Fibroblast of lung (primary cell): ENCODE measurements around the gene SIAH2. TPM values are rescaled to one million over a fixed set of nuclear protein-coding genes. Genes with fewer than 3 reads are reported as not detected.

Experiments used
- DNase-seq, 2 donors: peaks; one replicate each; pipeline versions ENCODE4 v3.0.0 to v3.0.0-alpha.2; 2010; ENCODE audit warnings: low read depth in 2 of 2
- H2AFZ ChIP-seq: 2 replicates; pipeline ENCODE4 v1.5.1; 2012; ENCODE audit warnings: low read length, control low read depth, inconsistent platforms
- H3K27ac ChIP-seq: 2 replicates; pipeline ENCODE4 v1.5.1; 2011; ENCODE audit warnings: low read length, control low read depth; ENCODE audit not compliant: insufficient read depth
- H3K27me3 ChIP-seq: 2 replicates; pipeline ENCODE4 v1.5.1; 2011; ENCODE audit warnings: mild to moderate bottlenecking, low read length; ENCODE audit not compliant: control insufficient read depth, insufficient read depth
- H3K36me3 ChIP-seq: 2 replicates; pipeline ENCODE4 v1.5.1; 2011; ENCODE audit warnings: low read length; ENCODE audit not compliant: control insufficient read depth, insufficient read depth
- H3K4me1 ChIP-seq: 2 replicates; pipeline ENCODE4 v1.5.1; 2011; ENCODE audit warnings: low read length; ENCODE audit not compliant: control insufficient read depth, insufficient read depth; ENCODE audit errors: extremely low read depth
- H3K4me2 ChIP-seq: 2 replicates; pipeline ENCODE4 v1.5.1; 2011; ENCODE audit warnings: low read length, control low read depth; ENCODE audit not compliant: insufficient read depth; ENCODE audit errors: extremely low read depth
- H3K4me3 ChIP-seq, 4 experiments: fragments of 200-600 bp in 1 of 4; sonication (generic) in 1 of 4; replicated peaks in 1 of 4; 2 replicates each; pipeline ENCODE4 v1.5.1; 2011 to 2016; ENCODE audit warnings: low read length in 4 of 4, low read depth in 3 of 4, mild to moderate bottlenecking in 3 of 4, control low read depth in 2 of 4, inconsistent platforms in 1 of 4, mixed read lengths in 1 of 4; ENCODE audit not compliant: insufficient read depth in 1 of 4; ENCODE audit errors: control extremely low read depth in 1 of 4
- H3K79me2 ChIP-seq: 2 replicates; pipeline ENCODE4 v1.5.1; 2012; ENCODE audit warnings: mild to moderate bottlenecking, low read length, inconsistent platforms; ENCODE audit not compliant: control insufficient read depth, insufficient read depth
- H3K9ac ChIP-seq: 2 replicates; pipeline ENCODE4 v1.5.1; 2011; ENCODE audit warnings: mild to moderate bottlenecking, low read length, control low read depth; ENCODE audit not compliant: insufficient read depth
- H3K9me3 ChIP-seq: 2 replicates; pipeline ENCODE4 v1.5.1; 2012; ENCODE audit warnings: low read depth, low read length; ENCODE audit not compliant: control insufficient read depth, insufficient read depth
- H4K20me1 ChIP-seq: 2 replicates; pipeline ENCODE4 v1.5.1; 2011; ENCODE audit warnings: low read length; ENCODE audit not compliant: control insufficient read depth, insufficient read depth; ENCODE audit errors: extremely low read depth
- EZH2 ChIP-seq: IDR thresholded peaks from 2 replicates; pipeline ENCODE4 v1.5.1; 2012; ENCODE audit warnings: low read length, control low read depth, mild to moderate bottlenecking; ENCODE audit errors: missing control alignments
- polyA plus RNA-seq, 2 donors: library from polyadenylated mRNA; depleted of rRNA in 1 of 2; stranded (reverse) in 1 of 2; unstranded in 1 of 2; fragments of >200 nt; gene quantifications; 2 replicates each; pipeline ENCODE4 v1.2.1, GENCODE V29; 2011 to 2012; ENCODE audit warnings: missing spikeins in 1 of 2
- total RNA-seq: library from RNA; depleted of rRNA; stranded (reverse); fragments of >200 nt; gene quantifications from 2 replicates; pipeline ENCODE4 v1.2.1, GENCODE V29; 2014
- TF ChIP-seq, protein P1 (sequence below), 2 donors: IDR thresholded peaks in 1 of 2; conservative IDR thresholded peaks in 1 of 2; 1 replicate in 1 of 2; 2 replicates in 1 of 2; pipeline ENCODE4 v1.5.1; 2011 to 2012; ENCODE audit warnings: low read length in 2 of 2, control low read depth in 1 of 2, inconsistent platforms in 1 of 2, low read depth in 1 of 2, mild to moderate bottlenecking in 1 of 2

Gene SIAH2
- total and polyA plus RNA-seq, 2 donors (not counting 1 experiment from before 2014, with no cell fraction given), result 28.9 to 29.7 TPM

DNA sequence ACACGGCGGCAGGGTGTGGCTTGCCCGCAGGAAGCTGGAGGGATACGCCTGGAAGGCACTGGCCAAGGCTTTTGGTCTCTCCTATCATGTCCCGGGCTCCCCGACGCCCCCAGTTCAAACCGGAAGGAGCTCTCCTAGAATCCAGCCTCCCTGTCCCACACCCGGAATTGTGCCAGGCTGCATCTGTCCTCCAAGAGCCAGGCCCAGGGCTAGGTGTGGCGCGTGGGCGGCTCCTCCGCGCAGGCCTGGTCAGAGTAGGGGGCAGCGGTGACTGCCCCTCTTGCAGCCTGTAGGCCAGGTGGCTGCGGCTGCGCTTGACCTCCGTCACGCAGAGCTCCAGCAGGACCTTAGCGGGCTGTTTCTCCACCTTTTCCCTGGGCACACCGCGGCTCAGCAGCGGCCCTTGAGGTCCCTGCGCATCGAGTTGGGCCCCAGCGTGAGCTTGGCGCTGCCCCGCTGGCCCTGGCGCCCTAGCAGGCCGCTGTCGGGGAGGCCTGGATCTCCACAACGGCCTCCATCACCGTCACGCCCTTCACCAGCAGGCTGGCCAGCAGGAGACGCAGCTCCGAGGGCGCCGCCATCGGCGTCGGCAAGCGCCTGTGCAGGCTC is 15.9 kb upstream of the SIAH2 start:
- no peak overlapping the region for H2AFZ ChIP-seq
- no peaks in the 10 kb centered on the region for H3K79me2 ChIP-seq
- H3K4me1 ChIP-seq, result no peaks in the 10 kb centered on the region

DNA sequence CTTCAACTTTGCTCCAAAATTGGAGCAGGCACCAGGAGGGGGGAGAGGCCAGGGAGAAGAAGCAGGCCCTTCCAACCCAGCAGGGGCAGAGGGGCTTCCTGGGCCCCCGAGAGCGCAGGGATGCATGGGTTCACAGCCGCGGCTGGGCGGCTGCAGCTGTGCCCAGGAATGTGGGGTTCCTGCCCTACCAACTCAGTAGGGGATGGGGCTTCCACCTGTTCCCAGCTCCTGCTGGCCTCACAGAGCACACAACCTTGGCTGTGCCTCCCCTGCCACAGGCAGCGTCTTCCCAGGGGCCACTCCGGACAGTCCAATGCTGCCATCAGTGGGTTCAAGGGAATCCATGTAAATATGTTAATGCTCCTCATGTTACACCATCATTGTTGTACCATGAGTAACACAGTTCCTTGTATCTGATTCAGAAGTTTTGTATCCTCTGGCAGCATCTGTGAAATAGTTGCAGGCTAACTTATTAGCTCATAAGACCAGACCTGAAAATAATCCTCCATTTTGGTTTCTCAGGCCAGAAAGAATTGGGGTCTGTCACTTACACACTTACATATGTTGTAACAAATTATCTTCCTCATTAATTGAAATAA is 12.1 kb upstream of the SIAH2 start:
- Histone ChIP-seq H3K79me2 (no peaks in the 10 kb centered on the region), H4K20me1 (no peaks in the 10 kb centered on the region), H3K4me3 (no peak overlapping the region), H3K9ac (no peak overlapping the region), H3K27ac (no peak overlapping the region), H3K9me3 (no peaks in the 10 kb centered on the region), H3K36me3 (no peaks in the 10 kb centered on the region), H2AFZ (no peak overlapping the region), H3K4me1 (no peaks in the 10 kb centered on the region), H3K4me2 (no peak overlapping the region), H3K27me3 (no peaks in the 10 kb centered on the region)
- DNase-seq, result peak; percentile 25 to 81
- TF ChIP-seq, protein P1, sequence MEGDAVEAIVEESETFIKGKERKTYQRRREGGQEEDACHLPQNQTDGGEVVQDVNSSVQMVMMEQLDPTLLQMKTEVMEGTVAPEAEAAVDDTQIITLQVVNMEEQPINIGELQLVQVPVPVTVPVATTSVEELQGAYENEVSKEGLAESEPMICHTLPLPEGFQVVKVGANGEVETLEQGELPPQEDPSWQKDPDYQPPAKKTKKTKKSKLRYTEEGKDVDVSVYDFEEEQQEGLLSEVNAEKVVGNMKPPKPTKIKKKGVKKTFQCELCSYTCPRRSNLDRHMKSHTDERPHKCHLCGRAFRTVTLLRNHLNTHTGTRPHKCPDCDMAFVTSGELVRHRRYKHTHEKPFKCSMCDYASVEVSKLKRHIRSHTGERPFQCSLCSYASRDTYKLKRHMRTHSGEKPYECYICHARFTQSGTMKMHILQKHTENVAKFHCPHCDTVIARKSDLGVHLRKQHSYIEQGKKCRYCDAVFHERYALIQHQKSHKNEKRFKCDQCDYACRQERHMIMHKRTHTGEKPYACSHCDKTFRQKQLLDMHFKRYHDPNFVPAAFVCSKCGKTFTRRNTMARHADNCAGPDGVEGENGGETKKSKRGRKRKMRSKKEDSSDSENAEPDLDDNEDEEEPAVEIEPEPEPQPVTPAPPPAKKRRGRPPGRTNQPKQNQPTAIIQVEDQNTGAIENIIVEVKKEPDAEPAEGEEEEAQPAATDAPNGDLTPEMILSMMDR (conservative IDR thresholded peaks at IDR 0.05 in 1 of 2, IDR thresholded peaks at IDR 0.05 in 1 of 2; ENCODE audit: low read depth in 1 of 2, low read length in 2 of 2), result no peak
- TF ChIP-seq EZH2, result no peak

More for the DNA sequence above, 15.9 kb upstream of the SIAH2 start:
- no peak overlapping the region for H3K9ac ChIP-seq
- no peaks in the 10 kb centered on the region for H3K27me3 ChIP-seq
- H3K4me2 ChIP-seq, result no peak overlapping the region
- no peak for TF ChIP-seq EZH2
- TF ChIP-seq, protein P1 (conservative IDR thresholded peaks at IDR 0.05 in 1 of 2, IDR thresholded peaks at IDR 0.05 in 1 of 2; ENCODE audit: low read depth in 1 of 2, low read length in 2 of 2), result no peak
- no peaks in the 10 kb centered on the region for H3K9me3 ChIP-seq
- DNase-seq, result no peak
- H3K27ac ChIP-seq, result no peak overlapping the region
- H3K4me3 ChIP-seq, result no peak overlapping the region
- H4K20me1 ChIP-seq, result no peaks in the 10 kb centered on the region
- H3K36me3 ChIP-seq, result no peaks in the 10 kb centered on the region

DNA sequence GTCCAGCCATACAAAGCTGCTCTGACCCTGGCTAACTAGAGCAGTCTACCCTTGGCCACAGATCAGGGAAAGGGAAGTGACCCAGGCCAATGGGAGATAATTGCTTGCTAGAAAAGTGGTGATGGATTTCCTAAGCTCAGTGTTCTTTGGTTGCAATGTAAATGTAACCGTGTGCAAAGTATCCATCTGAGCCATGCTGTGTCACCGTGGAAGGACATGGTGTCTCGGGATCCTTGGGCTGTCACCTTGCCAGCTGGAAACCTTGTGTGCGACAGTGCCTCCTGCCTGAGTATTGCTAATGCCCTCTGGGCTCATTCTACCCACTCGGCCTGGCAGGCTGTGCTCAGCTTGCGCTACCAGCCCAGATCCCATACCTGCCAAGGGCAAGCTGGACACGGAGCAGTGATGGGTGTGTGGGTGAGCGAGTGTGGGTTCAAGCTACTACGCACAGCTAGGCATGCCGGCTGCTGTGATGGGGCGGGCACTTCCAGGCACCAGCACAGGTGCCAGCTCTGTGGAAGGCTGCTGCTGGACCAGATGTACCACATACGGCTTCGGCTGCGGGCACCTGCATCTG is 10.7 kb upstream of the SIAH2 start:
- Histone ChIP-seq H2AFZ (no peak overlapping the region), H3K9ac (no peak overlapping the region), H3K27ac (no peak overlapping the region), H3K27me3 (no peaks in the 10 kb centered on the region), H3K79me2 (no peaks in the 10 kb centered on the region), H3K4me2 (no peak overlapping the region), H3K36me3 (no peaks in the 10 kb centered on the region), H3K4me1 (no peaks in the 10 kb centered on the region), H4K20me1 (no peaks in the 10 kb centered on the region), H3K9me3 (no peaks in the 10 kb centered on the region), H3K4me3 (no peak overlapping the region)
- no peak for DNase-seq
- TF ChIP-seq, protein P1 (conservative IDR thresholded peaks at IDR 0.05 in 1 of 2, IDR thresholded peaks at IDR 0.05 in 1 of 2; ENCODE audit: low read depth in 1 of 2, low read length in 2 of 2), result no peak
- no peak for TF ChIP-seq EZH2
